Gastroesophageal sphincter (tissue), 4 donors: ENCODE measurements around the gene NCAPD3. TPM values are rescaled to one million over a fixed set of nuclear protein-coding genes. Genes with fewer than 3 reads are reported as not detected.
"Not testable (repeated sequence)": the region's sequence is repeated elsewhere in the genome, so short reads cannot be mapped to it uniquely, and the experiment has no call there.

Source experiments
- ATAC-seq: fragments of 150-250 bp; one replicate; pipeline ENCODE4 v1.9.1; 2016; ENCODE audit warnings: mild to moderate bottlenecking, moderate library complexity
- H3K27ac ChIP-seq, 4 donors: fragments of 200-600 bp; sonication (generic) in 3 of 4; 1 replicate in 3 of 4; 2 replicates in 1 of 4; pipeline ENCODE4 v1.5.1; 2016 to 2019
- H3K27me3 ChIP-seq: fragments of 200-600 bp; sonication (generic); one replicate; pipeline ENCODE4 v1.5.1; 2019
- H3K36me3 ChIP-seq, 2 donors: fragments of 200-600 bp; sonication (generic); one replicate each; pipeline ENCODE4 v1.5.1; 2019; ENCODE audit warnings: control low read depth in 1 of 2
- H3K4me1 ChIP-seq, 3 donors: fragments of 200-600 bp; sonication (generic); 1 replicate in 2 of 3; 2 replicates in 1 of 3; pipeline ENCODE4 v1.5.1; 2016 to 2019; ENCODE audit warnings: control low read depth in 2 of 3
- H3K4me3 ChIP-seq, 2 donors: fragments of 200-600 bp; sonication (generic); one replicate each; pipeline ENCODE4 v1.5.1; 2019; ENCODE audit warnings: mild to moderate bottlenecking in 1 of 2, moderate library complexity in 1 of 2
- H3K9me3 ChIP-seq, 3 donors: fragments of 200-600 bp; sonication (generic); one replicate each; pipeline ENCODE4 v1.5.1; 2017 to 2019; ENCODE audit warnings: control low read depth in 2 of 3
- CTCF ChIP-seq, 4 experiments: fragments of 200-600 bp in 2 of 4; fragments of 450-650 bp in 2 of 4; sonication (generic) in 1 of 4; IDR thresholded peaks; one replicate each; pipeline ENCODE4 v1.5.1; 2017 to 2019; ENCODE audit warnings: antibody characterized with exemption in 4 of 4, mild to moderate bottlenecking in 2 of 4, moderate library complexity in 2 of 4
- EP300 ChIP-seq: sonication (generic); formaldehyde crosslinking; IDR thresholded peaks from one replicate; pipeline ENCODE4 v1.6.1; 2017; ENCODE audit warnings: antibody characterized with exemption, mild to moderate bottlenecking
- POLR2A ChIP-seq, 2 donors: fragments of 450-650 bp; IDR thresholded peaks; one replicate each; pipeline ENCODE4 v1.6.1; 2017; ENCODE audit warnings: antibody characterized with exemption in 2 of 2, mild to moderate bottlenecking in 2 of 2, moderate library complexity in 1 of 2
- POLR2AphosphoS5 ChIP-seq: sonication (generic); formaldehyde crosslinking; IDR thresholded peaks from one replicate; pipeline ENCODE4 v1.6.1; 2017; ENCODE audit warnings: antibody characterized with exemption
- WGBS, 2 donors: methylation state at CpG; one replicate each; pipeline ENCODE4 v1.1.5; 2018; ENCODE audit warnings: low coverage in 1 of 2; 5-methylcytosine and 5-hydroxymethylcytosine counted together
- total RNA-seq, 4 donors: library from RNA; depleted of rRNA; stranded (reverse); fragments of >200 nt; gene quantifications; one replicate each; pipeline ENCODE4 v1.1.0, GENCODE V29; 2016

Gene NCAPD3
- total RNA-seq, 4 donors from 2014 or later = 7.0 to 13.8 (median 11.4) TPM

GRCh38 chr11:134119094-134119493, 104.7 kb downstream of the NCAPD3 start:
- peaks cover 13 to 75% (median 27%) of the 10 kb centered on the region in 3 donors for H3K4me1 ChIP-seq
- peak overlapping the region; percentile 85 to 97 (median 88) for H3K27ac ChIP-seq
- no peaks in the 10 kb centered on the region for H3K27me3 ChIP-seq
- no peak overlapping the region for H3K4me3 ChIP-seq
- ATAC-seq = no peak
- no peak for TF ChIP-seq CTCF (IDR thresholded peaks at IDR 0.05)
- TF ChIP-seq POLR2AphosphoS5 = no peak
- no peak for TF ChIP-seq EP300
- no peak for TF ChIP-seq POLR2A (IDR thresholded peaks at IDR 0.05)
- H3K36me3 ChIP-seq = no peaks in the 10 kb centered on the region
- H3K9me3 ChIP-seq = no peaks in the 10 kb centered on the region
- WGBS, 2 donors = 62 to 75% methylated on average over 2 of the region's 3 CpGs

- Histone ChIP-seq H3K36me3 (no peaks in the 10 kb centered on the region), H3K9me3 (no peaks in the 10 kb centered on the region), H3K27ac (peak overlapping the region in 2 of 4 donors; percentile 31 to 90), H3K4me3 (no peak overlapping the region), H3K4me1 (peaks cover 13 to 64% (median 24%) of the 10 kb centered on the region in 3 donors), H3K27me3 (no peaks in the 10 kb centered on the region)
- ATAC-seq = no peak
- TF ChIP-seq EP300 = no peak
- no peak for TF ChIP-seq POLR2A (IDR thresholded peaks at IDR 0.05)
- TF ChIP-seq CTCF (IDR thresholded peaks at IDR 0.05) = no peak
- TF ChIP-seq POLR2AphosphoS5 = no peak
Observed at GRCh38 chr11:134118006-134118405, 105.8 kb downstream of the NCAPD3 start.

- H3K9me3 ChIP-seq = no peaks in the 10 kb centered on the region
- WGBS, 2 donors = 70 to 100% methylated on average over 1 of the region's 1 CpG
- H3K27me3 ChIP-seq = no peaks in the 10 kb centered on the region
- peaks cover 3 to 46% (median 11%) of the 10 kb centered on the region in 3 donors for H3K4me1 ChIP-seq
- H3K4me3 ChIP-seq = no peak overlapping the region
- no peaks in the 10 kb centered on the region for H3K36me3 ChIP-seq
- peak overlapping the region in 2 of 4 donors; percentile 16 to 90 for H3K27ac ChIP-seq
- TF ChIP-seq CTCF (IDR thresholded peaks at IDR 0.05) (no peak), EP300 (no peak), POLR2AphosphoS5 (no peak), POLR2A (IDR thresholded peaks at IDR 0.05) (no peak)
- no peak for ATAC-seq
Observed at GRCh38 chr11:134116210-134116609, 107.6 kb downstream of the NCAPD3 start.

GRCh38 chr11:134113787-134114186, 110.0 kb downstream of the NCAPD3 start:
- H3K27ac ChIP-seq, H3K27me3 ChIP-seq, H3K9me3 ChIP-seq, ATAC-seq, H3K4me3 ChIP-seq, H3K36me3 ChIP-seq: not testable (repeated sequence)
- WGBS, 2 donors = no CpG with 5 or more reads among the region's 1 CpG
- peaks cover 0 to 22% (median 3%) of the 10 kb centered on the region in 3 donors for H3K4me1 ChIP-seq

- Histone ChIP-seq H3K4me3 (no peak overlapping the region), H3K4me1 (no peaks in the 10 kb centered on the region), H3K36me3 (no peaks in the 10 kb centered on the region), H3K27ac (no peak overlapping the region), H3K9me3 (peaks cover 0 to 7% (median 0%) of the 10 kb centered on the region in 3 donors), H3K27me3 (no peaks in the 10 kb centered on the region)
- TF ChIP-seq CTCF (IDR thresholded peaks at IDR 0.05) (no peak), POLR2A (IDR thresholded peaks at IDR 0.05) (no peak), POLR2AphosphoS5 (no peak), EP300 (no peak)
- ATAC-seq = no peak
- 90 to 92% methylated on average over 5 of the region's 5 CpGs for WGBS, 2 donors
Observed at GRCh38 chr11:134110252-134110815, 113.4 kb downstream of the NCAPD3 start.

Other genes starting within 250 kb of the NCAPD3 start
- 100 to 1,000 TPM in 3 of 4 donors, 10 to 100 TPM in 1; 91.0 to 163 (median 104) TPM for gene JAM3, start 154.9 kb downstream of the NCAPD3 start, total RNA-seq
- gene VPS26B, start 704 bp upstream of the NCAPD3 start, total RNA-seq = 10 to 100 TPM; 27.6 to 56.4 (median 45.0) TPM
- 10 to 100 TPM; 54.0 to 74.4 (median 55.4) TPM for gene THYN1, start 29.4 kb upstream of the NCAPD3 start, total RNA-seq
- 10 to 100 TPM; 20.1 to 28.8 (median 22.3) TPM for gene ACAD8, start 29.6 kb upstream of the NCAPD3 start, total RNA-seq
- gene GLB1L3, start 52.4 kb upstream of the NCAPD3 start, total RNA-seq = under 1 TPM in 1 of 4 donors, not detected in 3; 0.42 TPM
- gene GLB1L2, start 108.0 kb upstream of the NCAPD3 start, total RNA-seq = 1 to 10 TPM; 3.8 to 9.7 (median 8.6) TPM
- gene B3GAT1, start 188.3 kb upstream of the NCAPD3 start, total RNA-seq = under 1 TPM; 0.08 to 0.52 (median 0.29) TPM